Stimulated activated CD8-positive, alpha-beta memory T cell treated with anti-CD3 and anti-CD28 coated beads, Interleukin-15, amount 100 ng/mL, for 1 hour (primary cell): ENCODE results near the gene ANKLE1.
A peak's percentile ranks its signal among the peaks of the same experiment; 100 is the strongest.
"Not testable (repeated sequence)": the region's sequence is repeated elsewhere in the genome, so short reads cannot be mapped to it uniquely, and the experiment has no call there.

Experiments
- DNase-seq: peaks from one replicate; pipeline ENCODE4 v3.0.0-alpha.2; 2020; ENCODE audit warnings: low read depth

ANKLE1 gene

GRCh38 chr19:17282488-17283125, 906 bp downstream of the ANKLE1 start:
- DNase-seq: peak; percentile 60

- no peak for DNase-seq
Observed at GRCh38 chr19:17283504-17283996, 1.8 kb downstream of the ANKLE1 start.

- DNase-seq: no peak
Observed at GRCh38 chr19:17285415-17286135, 3.9 kb downstream of the ANKLE1 start.

GRCh38 chr19:17286263-17286662, 4.6 kb downstream of the ANKLE1 start:
- DNase-seq: no peak

GRCh38 chr19:17286752-17287151, 5.1 kb downstream of the ANKLE1 start:
- DNase-seq: no peak

GRCh38 chr19:17289489-17289888, 7.8 kb downstream of the ANKLE1 start:
- no peak for DNase-seq

- peak; percentile 62 for DNase-seq
Observed at GRCh38 chr19:17292301-17293074, 10.8 kb downstream of the ANKLE1 start.

- DNase-seq: no peak
Observed at GRCh38 chr19:17293605-17294004, 11.9 kb downstream of the ANKLE1 start.

- DNase-seq: no peak
Observed at GRCh38 chr19:17294051-17294891, 12.6 kb downstream of the ANKLE1 start.

- DNase-seq: not testable (repeated sequence)
Observed at GRCh38 chr19:17295551-17295950, 13.8 kb downstream of the ANKLE1 start.

GRCh38 chr19:17296273-17296672, 14.6 kb downstream of the ANKLE1 start:
- no peak for DNase-seq

- no peak for DNase-seq
Observed at GRCh38 chr19:17296976-17297375, 15.3 kb downstream of the ANKLE1 start.

GRCh38 chr19:17300992-17301619, 19.4 kb downstream of the ANKLE1 start:
- no peak for DNase-seq

- no peak for DNase-seq
Observed at GRCh38 chr19:17302391-17303166, 20.9 kb downstream of the ANKLE1 start.

- DNase-seq: peak; percentile 86
Observed at GRCh38 chr19:17303167-17303939, 21.7 kb downstream of the ANKLE1 start, which contains the start of gene ABHD8. ABHD8 (minus strand) TSS chr19:17303425; CDS start chr19:17301616, 1,809 bp downstream.

- DNase-seq: no peak
Observed at GRCh38 chr19:17303940-17304267, 22.2 kb downstream of the ANKLE1 start.

- DNase-seq: no peak
Observed at GRCh38 chr19:17304386-17305215, 22.9 kb downstream of the ANKLE1 start.

GRCh38 chr19:17305216-17305516, 23.5 kb downstream of the ANKLE1 start:
- no peak for DNase-seq
